Neural progenitor cell (in vitro differentiated cells): ENCODE data around the gene C20orf96. TPM values are rescaled to one million over a fixed set of nuclear protein-coding genes. Genes with fewer than 3 reads are reported as not detected.

Source experiments
- DNase-seq: peaks from one replicate; pipeline ENCODE4 v3.0.0-alpha.2; 2016; ENCODE audit warnings: low spot score
- H2AFZ ChIP-seq: fragments of 200-600 bp; sonication (generic); replicated peaks from 2 replicates; pipeline ENCODE4 v1.6.1; 2016; ENCODE audit warnings: antibody characterized with exemption
- H3F3A ChIP-seq: fragments of 200-600 bp; sonication (generic); 2 replicates; pipeline ENCODE4 v1.6.1; 2016; ENCODE audit warnings: antibody characterized with exemption, low read depth
- H3K27ac ChIP-seq: fragments of 200-600 bp; sonication (generic); 2 replicates; pipeline ENCODE4 v1.5.1; 2016; ENCODE audit warnings: mild to moderate bottlenecking
- H3K27me3 ChIP-seq: fragments of 200-600 bp; sonication (generic); 2 replicates; pipeline ENCODE4 v1.6.1; 2016; ENCODE audit warnings: mild to moderate bottlenecking, moderate library complexity
- H3K36me3 ChIP-seq: fragments of 200-600 bp; sonication (generic); 2 replicates; pipeline ENCODE4 v1.5.1; 2016
- H3K4me1 ChIP-seq: fragments of 200-600 bp; sonication (generic); 2 replicates; pipeline ENCODE4 v1.6.1; 2016; ENCODE audit warnings: mixed run types
- H3K4me2 ChIP-seq: fragments of 200-600 bp; sonication (generic); 2 replicates; pipeline ENCODE4 v1.6.1; 2016
- H3K4me3 ChIP-seq: fragments of 200-600 bp; sonication (generic); 2 replicates; pipeline ENCODE4 v1.5.1; 2016
- H3K79me2 ChIP-seq: fragments of 200-600 bp; sonication (generic); 2 replicates; pipeline ENCODE4 v1.6.1; 2016; ENCODE audit warnings: low read depth
- H3K9ac ChIP-seq: fragments of 200-600 bp; sonication (generic); 2 replicates; pipeline ENCODE4 v1.6.1; 2016
- H3K9me3 ChIP-seq: fragments of 200-600 bp; sonication (generic); 2 replicates; pipeline ENCODE4 v1.5.1; 2016; ENCODE audit warnings: low read depth
- H4K20me1 ChIP-seq: fragments of 200-600 bp; sonication (generic); 2 replicates; pipeline ENCODE4 v1.6.1; 2016; ENCODE audit warnings: low read depth
- H3K27ac Mint-ChIP-seq: 3 replicates; pipeline ENCODE4 v1.8.0; 2021; ENCODE audit warnings: mixed read lengths
- H3K27me3 Mint-ChIP-seq: 2 replicates; pipeline ENCODE4 v1.8.0; 2022; ENCODE audit warnings: low read depth, mild to moderate bottlenecking, inconsistent platforms, moderate library complexity, mixed read lengths; ENCODE audit not compliant: insufficient read depth
- H3K36me3 Mint-ChIP-seq: 3 replicates; pipeline ENCODE4 v1.8.0; 2021; ENCODE audit warnings: mixed read lengths
- H3K4me1 Mint-ChIP-seq: 3 replicates; pipeline ENCODE4 v1.8.0; 2021; ENCODE audit warnings: mixed read lengths
- H3K4me3 Mint-ChIP-seq: 3 replicates; pipeline ENCODE4 v1.8.0; 2021; ENCODE audit warnings: mild to moderate bottlenecking, moderate library complexity, mixed read lengths
- H3K9me3 Mint-ChIP-seq: 3 replicates; pipeline ENCODE4 v1.8.0; 2020; ENCODE audit warnings: mixed read lengths
- CTCF ChIP-seq: fragments of 200-600 bp; sonication (generic); IDR thresholded peaks from 2 replicates; pipeline ENCODE4 v1.5.1; 2017; ENCODE audit warnings: antibody characterized with exemption, mild to moderate bottlenecking
- EZH2 ChIP-seq: fragments of 200-600 bp; sonication (generic); IDR thresholded peaks from 2 replicates; pipeline ENCODE4 v1.6.1; 2017; ENCODE audit warnings: antibody characterized with exemption, mild to moderate bottlenecking, moderate library complexity
- EZH2phosphoT487 ChIP-seq: fragments of 200-600 bp; sonication (generic); IDR thresholded peaks from 2 replicates; pipeline ENCODE4 v1.6.1; 2017; ENCODE audit warnings: antibody characterized with exemption
- total RNA-seq: library from RNA; depleted of rRNA; stranded (reverse); fragments of >200 nt; gene quantifications from 2 replicates; pipeline ENCODE4 v1.2.3, GENCODE V29; 2015; ENCODE audit warnings: low replicate concordance

The C20orf96 gene
- total RNA-seq, 1 donor from 2014 or later: 6.0 TPM

DNA sequence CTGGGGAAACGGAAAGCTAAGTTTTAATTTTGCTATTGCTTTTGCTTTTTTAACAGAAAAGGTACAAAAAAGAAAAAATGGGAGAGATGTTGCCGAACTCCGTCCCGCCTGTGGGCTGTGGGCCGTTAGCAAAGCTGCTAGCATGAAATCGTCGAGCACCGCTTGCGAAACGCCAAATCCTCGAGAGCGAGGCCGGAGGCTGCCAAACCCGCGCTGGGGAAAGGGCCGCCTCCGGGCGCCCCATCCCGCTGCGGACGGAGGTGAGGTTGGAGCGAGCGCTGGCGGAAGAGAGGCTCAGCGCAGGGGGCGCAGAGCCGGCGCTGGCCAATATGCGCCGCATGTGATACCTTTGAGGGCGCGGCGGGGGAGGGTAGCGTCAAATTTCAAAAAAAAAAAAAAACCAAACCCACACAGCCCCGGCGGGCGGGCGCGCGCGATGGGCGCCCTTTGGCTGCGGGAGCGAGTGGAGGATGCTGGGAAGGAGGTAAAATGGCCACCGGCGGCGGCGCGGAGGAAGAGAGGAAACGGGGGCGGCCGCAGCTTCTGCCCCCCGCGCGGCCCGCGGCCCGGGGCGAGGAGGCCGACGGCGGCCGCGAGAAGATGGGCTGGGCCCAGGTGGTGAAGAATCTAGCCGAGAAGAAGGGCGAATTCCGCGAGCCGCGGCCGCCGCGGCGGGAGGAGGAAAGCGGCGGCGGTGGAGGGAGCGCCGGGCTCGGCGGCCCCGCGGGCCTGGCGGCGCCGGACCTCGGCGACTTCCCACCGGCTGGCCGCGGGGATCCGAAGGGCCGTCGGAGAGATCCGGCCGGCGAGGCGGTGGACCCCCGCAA, 6.8 kb upstream of the C20orf96 start, which contains the start of gene ZCCHC3:
Gene ZCCHC3, plus strand, starts transcription at position 473 of the 827 bp plus-strand sequence. Its CDS starts 17 bp downstream, at position 490.
- Histone ChIP-seq H3K4me3 (peak within 1 kb of the TSS; percentile 95), H4K20me1 (peaks cover 35% of the 10 kb centered on the region), H2AFZ (peak within 1 kb of the TSS; percentile 2), H3K27ac (peak within 1 kb of the TSS; percentile 85), H3K9ac (peak within 1 kb of the TSS; percentile 81), H3F3A (peaks cover 42% of the 10 kb centered on the region), H3K79me2 (peaks cover 48% of the 10 kb centered on the region), H3K36me3 (no peaks in the 10 kb centered on the region), H3K9me3 (no peaks in the 10 kb centered on the region), H3K4me2 (peak within 1 kb of the TSS; percentile 95), H3K27me3 (peaks cover 26% of the 10 kb centered on the region), H3K4me1 (peaks cover 37% of the 10 kb centered on the region)
- H3K27me3 Mint-ChIP-seq: peaks cover 12% of the 10 kb centered on the region
- H3K4me3 Mint-ChIP-seq: peak within 1 kb of the TSS; percentile 99
- TF ChIP-seq EZH2phosphoT487: peak; percentile 40
- peak; percentile 66 for TF ChIP-seq EZH2
- TF ChIP-seq CTCF: peak; percentile 38
- DNase-seq: peak; percentile 96
- H3K27ac Mint-ChIP-seq: peak within 1 kb of the TSS; percentile 98
- peaks cover 45% of the 10 kb centered on the region for H3K4me1 Mint-ChIP-seq
- H3K36me3 Mint-ChIP-seq: peaks cover 10% of the 10 kb centered on the region
- no peaks in the 10 kb centered on the region for H3K9me3 Mint-ChIP-seq

DNA sequence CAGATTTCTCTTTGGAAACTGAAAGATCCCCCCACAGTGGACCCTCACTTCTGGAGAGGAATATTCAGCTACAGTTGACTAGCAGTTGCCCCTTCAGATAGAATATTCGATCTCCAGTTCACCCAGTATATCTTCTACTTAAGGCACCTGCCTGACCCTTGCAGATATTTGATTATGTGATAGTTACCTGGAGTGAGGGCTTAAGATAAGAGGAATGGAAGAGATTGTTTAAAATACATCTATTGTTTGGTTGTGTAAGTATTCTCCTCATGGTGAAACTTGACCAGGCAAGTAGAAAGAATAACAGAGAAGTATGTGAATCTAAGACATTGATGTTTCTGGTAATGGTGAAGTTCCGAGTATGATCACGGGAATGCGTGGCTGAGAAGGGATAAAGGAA, 5.3 kb upstream of the C20orf96 start:
- Histone ChIP-seq H2AFZ (no peak overlapping the region), H3K4me2 (no peak overlapping the region), H3K27me3 (peaks cover 41% of the 10 kb centered on the region), H3F3A (peaks cover 26% of the 10 kb centered on the region), H3K4me1 (peaks cover 26% of the 10 kb centered on the region), H4K20me1 (peaks cover 29% of the 10 kb centered on the region), H3K4me3 (no peak overlapping the region), H3K79me2 (peaks cover 41% of the 10 kb centered on the region), H3K9ac (no peak overlapping the region), H3K9me3 (no peaks in the 10 kb centered on the region), H3K27ac (no peak overlapping the region), H3K36me3 (no peaks in the 10 kb centered on the region)
- TF ChIP-seq EZH2phosphoT487 (no peak), CTCF (no peak)
- no peak for DNase-seq
- H3K9me3 Mint-ChIP-seq: no peaks in the 10 kb centered on the region
- H3K4me1 Mint-ChIP-seq: peaks cover 30% of the 10 kb centered on the region
- H3K27ac Mint-ChIP-seq: peak overlapping the region; percentile 3
- H3K27me3 Mint-ChIP-seq: peaks cover 12% of the 10 kb centered on the region
- peak overlapping the region; percentile 66 for H3K4me3 Mint-ChIP-seq
- peaks cover 10% of the 10 kb centered on the region for H3K36me3 Mint-ChIP-seq

DNA sequence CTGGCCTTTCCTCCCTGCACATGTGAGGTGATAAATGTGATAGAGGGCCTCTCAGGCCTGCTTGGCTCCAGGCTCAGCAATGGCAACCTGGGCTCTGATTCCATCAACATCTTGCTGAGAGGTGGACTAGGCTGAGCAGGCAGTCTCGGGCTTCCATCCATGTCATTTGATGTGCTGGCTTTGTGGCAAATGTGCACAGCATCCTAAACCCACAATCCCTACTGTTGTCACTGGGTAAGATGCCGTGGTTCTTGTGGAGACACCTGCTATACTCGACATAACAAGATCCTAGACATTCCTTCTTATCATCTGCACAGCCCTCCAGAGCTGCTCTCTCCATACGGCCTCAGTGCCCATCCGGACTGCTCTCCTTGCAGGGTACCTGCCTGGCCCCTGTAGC, 4.1 kb upstream of the C20orf96 start:
- Mint-ChIP-seq H3K9me3 (no peaks in the 10 kb centered on the region), H3K4me3 (no peak overlapping the region), H3K27me3 (peaks cover 9% of the 10 kb centered on the region), H3K27ac (no peak overlapping the region), H3K36me3 (peaks cover 7% of the 10 kb centered on the region), H3K4me1 (peaks cover 21% of the 10 kb centered on the region)
- H2AFZ ChIP-seq: no peak overlapping the region
- H3F3A ChIP-seq: peaks cover 20% of the 10 kb centered on the region
- no peak overlapping the region for H3K27ac ChIP-seq
- no peaks in the 10 kb centered on the region for H3K36me3 ChIP-seq
- peaks cover 17% of the 10 kb centered on the region for H4K20me1 ChIP-seq
- H3K79me2 ChIP-seq: peaks cover 33% of the 10 kb centered on the region
- no peak overlapping the region for H3K4me3 ChIP-seq
- no peak overlapping the region for H3K9ac ChIP-seq
- no peak overlapping the region for H3K4me2 ChIP-seq
- peaks cover 42% of the 10 kb centered on the region for H3K27me3 ChIP-seq
- peaks cover 15% of the 10 kb centered on the region for H3K4me1 ChIP-seq
- no peak for DNase-seq
- H3K9me3 ChIP-seq: no peaks in the 10 kb centered on the region
- TF ChIP-seq CTCF (no peak), EZH2 (no peak), EZH2phosphoT487 (no peak)
